HG03521 (cell line): Measurements from ENCODE around the gene LSM7.

Experiments
- ATAC-seq: cut with Tn5 transposase; IDR thresholded peaks from one replicate; pipeline ENCODE4 v1.9.1; 2021; ENCODE audit warnings: mild to moderate bottlenecking, moderate library complexity; ENCODE audit not compliant: unreplicated experiment

LSM7 gene

GRCh38 chr19:2325281-2326046 lies 2.9 kb downstream of the LSM7 start:
- ATAC-seq, result no peak

- no peak for ATAC-seq
Observed at GRCh38 chr19:2324220-2324948, 4.0 kb downstream of the LSM7 start.

- ATAC-seq, result no peak
Observed at GRCh38 chr19:2323707-2324106, 4.7 kb downstream of the LSM7 start.

GRCh38 chr19:2321565-2322283 lies 6.7 kb downstream of the LSM7 start:
- no peak for ATAC-seq

- no peak for ATAC-seq
Observed at GRCh38 chr19:2320939-2321338, 7.4 kb downstream of the LSM7 start.

- ATAC-seq, result no peak
Observed at GRCh38 chr19:2320049-2320448, 8.3 kb downstream of the LSM7 start.

- no peak for ATAC-seq
Observed at GRCh38 chr19:2319551-2319950, 8.8 kb downstream of the LSM7 start.

- no peak for ATAC-seq
Observed at GRCh38 chr19:2318923-2319322, 9.5 kb downstream of the LSM7 start.

- no peak for ATAC-seq
Observed at GRCh38 chr19:2317756-2318155, 10.6 kb downstream of the LSM7 start.

- no peak for ATAC-seq
Observed at GRCh38 chr19:2317300-2317699, 11.1 kb downstream of the LSM7 start.

- ATAC-seq, result no peak
Observed at GRCh38 chr19:2315818-2316353, 12.5 kb downstream of the LSM7 start.

- no peak for ATAC-seq
Observed at GRCh38 chr19:2315121-2315817, 13.1 kb downstream of the LSM7 start.

GRCh38 chr19:2312820-2313501 lies 15.4 kb downstream of the LSM7 start:
- no peak for ATAC-seq

- no peak for ATAC-seq
Observed at GRCh38 chr19:2311093-2311492, 17.3 kb downstream of the LSM7 start.

GRCh38 chr19:2309734-2310362 lies 18.5 kb downstream of the LSM7 start:
- no peak for ATAC-seq

GRCh38 chr19:2308114-2308556 lies 20.3 kb downstream of the LSM7 start, which contains the start of gene LINGO3:
TSS of gene LINGO3 (minus strand) at chr19:2308154. CDS start at chr19:2291776, 16,378 bp downstream.
- ATAC-seq, result no peak

GRCh38 chr19:2307518-2308012 lies 20.8 kb downstream of the LSM7 start:
- ATAC-seq, result no peak

GRCh38 chr19:2306971-2307370 lies 21.4 kb downstream of the LSM7 start:
- no peak for ATAC-seq

GRCh38 chr19:2306281-2306806 lies 22.0 kb downstream of the LSM7 start:
- no peak for ATAC-seq
